GM19193 (cell line): ENCODE results near the gene KIAA0319L.

Source experiments
- POLR2A ChIP-seq: IDR thresholded peaks from 4 replicates; pipeline ENCODE4 v1.6.1; 2011; ENCODE audit not compliant: insufficient read depth, insufficient read length; ENCODE audit errors: extremely low read depth

Gene KIAA0319L

GRCh38 chr1:35588197-35588910 is 31.2 kb upstream of the KIAA0319L start:
- no peak for TF ChIP-seq POLR2A

- no peak for TF ChIP-seq POLR2A
Observed at GRCh38 chr1:35587736-35588135, 30.5 kb upstream of the KIAA0319L start.

- TF ChIP-seq POLR2A = no peak
Observed at GRCh38 chr1:35586808-35587207, 29.6 kb upstream of the KIAA0319L start.

- no peak for TF ChIP-seq POLR2A
Observed at GRCh38 chr1:35585281-35585680, 28.1 kb upstream of the KIAA0319L start.

GRCh38 chr1:35580949-35581388 is 23.8 kb upstream of the KIAA0319L start:
- TF ChIP-seq POLR2A = no peak

GRCh38 chr1:35577071-35577998 is 20.1 kb upstream of the KIAA0319L start:
- TF ChIP-seq POLR2A = peak; percentile 61

- TF ChIP-seq POLR2A = no peak
Observed at GRCh38 chr1:35576061-35576765, 19.0 kb upstream of the KIAA0319L start.

GRCh38 chr1:35575416-35575958 is 18.3 kb upstream of the KIAA0319L start:
- no peak for TF ChIP-seq POLR2A

GRCh38 chr1:35574655-35575415 is 17.6 kb upstream of the KIAA0319L start:
- no peak for TF ChIP-seq POLR2A

- no peak for TF ChIP-seq POLR2A
Observed at GRCh38 chr1:35574125-35574654, 17.0 kb upstream of the KIAA0319L start.

GRCh38 chr1:35573198-35574124 is 16.3 kb upstream of the KIAA0319L start, which contains the start of gene TFAP2E:
TSS of gene TFAP2E (plus strand) at chr1:35573314. CDS start at chr1:35573578, 264 bp downstream.
- TF ChIP-seq POLR2A = no peak

GRCh38 chr1:35572296-35572695 is 15.1 kb upstream of the KIAA0319L start:
- TF ChIP-seq POLR2A = no peak

- no peak for TF ChIP-seq POLR2A
Observed at GRCh38 chr1:35571263-35571662, 14.1 kb upstream of the KIAA0319L start.

GRCh38 chr1:35570589-35571137 is 13.5 kb upstream of the KIAA0319L start:
- no peak for TF ChIP-seq POLR2A
